Testis (tissue), 3 donors: Measurements from ENCODE around the gene NPAS1. TPM values are rescaled to one million over a fixed set of nuclear protein-coding genes. Genes with fewer than 3 reads are reported as not detected.
"Not testable (repeated sequence)": the region's sequence is repeated elsewhere in the genome, so short reads cannot be mapped to it uniquely, and the experiment has no call there.

Experiments used
- DNase-seq: peaks from one replicate; pipeline ENCODE4 v3.0.0-alpha.2; 2019
- H3K27ac ChIP-seq, 2 donors: fragments of 200-600 bp; sonication (generic); one replicate each; pipeline ENCODE4 v1.5.1; 2019
- H3K27me3 ChIP-seq: fragments of 200-600 bp; sonication (generic); one replicate; pipeline ENCODE4 v1.5.1; 2019
- H3K36me3 ChIP-seq: fragments of 200-600 bp; sonication (generic); one replicate; pipeline ENCODE4 v1.5.1; 2017; ENCODE audit warnings: low read depth; ENCODE audit errors: missing control alignments
- H3K4me1 ChIP-seq: fragments of 200-600 bp; sonication (generic); one replicate; pipeline ENCODE4 v1.5.1; 2019
- H3K4me3 ChIP-seq, 2 donors: fragments of 200-600 bp; sonication (generic); one replicate each; pipeline ENCODE4 v1.5.1; 2017 to 2019
- H3K9me3 ChIP-seq: fragments of 200-600 bp; sonication (generic); one replicate; pipeline ENCODE4 v1.5.1; 2017
- CTCF ChIP-seq, 3 experiments: fragments of 450-650 bp in 2 of 3; fragments of 200-600 bp in 1 of 3; sonication (generic) in 1 of 3; IDR thresholded peaks; one replicate each; pipeline ENCODE4 v1.5.1; 2016 to 2019; ENCODE audit warnings: antibody characterized with exemption in 3 of 3, mild to moderate bottlenecking in 2 of 3, moderate library complexity in 1 of 3
- POLR2A ChIP-seq: fragments of 450-650 bp; IDR thresholded peaks from one replicate; pipeline ENCODE4 v1.6.1; 2017; ENCODE audit warnings: antibody characterized with exemption, mild to moderate bottlenecking, moderate library complexity
- WGBS, 2 donors: methylation state at CpG; one replicate each; pipeline ENCODE4 v1.1.5; 2018; 5-methylcytosine and 5-hydroxymethylcytosine counted together
- intact Hi-C: fragments of 100-400 bp; cut with DNase I; formaldehyde crosslinking; loops from one replicate; pipeline ENCODE4 v1.15.1; 2023; ENCODE audit warnings: low total_unique reads
- polyA plus RNA-seq: library from polyadenylated mRNA; stranded (reverse); fragments of 350-450 nt; fragmentation: Illumina TruSeq; extraction: RNeasy Lipid Tissue Mini Kit (QIAGEN cat#74804); gene quantifications from one replicate; pipeline ENCODE4 v1.2.3, GENCODE V29; 2014; ENCODE audit warnings: low read depth, low replicate concordance; ENCODE audit not compliant: insufficient read depth
- total RNA-seq, 2 donors: library from RNA; depleted of rRNA; stranded (reverse); fragments of >200 nt; gene quantifications; one replicate each; pipeline ENCODE4 v1.2.3, GENCODE V29; 2016

Gene NPAS1
- total and polyA plus RNA-seq, 3 donors from 2014 or later, result 1.1 to 2.5 (median 1.1) TPM

- no peak overlapping the region for H3K4me3 ChIP-seq
- TF ChIP-seq CTCF (IDR thresholded peaks at IDR 0.05), result no peak
- no peak for TF ChIP-seq POLR2A
- DNase-seq, result no peak
- no peaks in the 10 kb centered on the region for H3K9me3 ChIP-seq
- no peaks in the 10 kb centered on the region for H3K36me3 ChIP-seq
- no peaks in the 10 kb centered on the region for H3K27me3 ChIP-seq
- H3K27ac ChIP-seq, result no peak overlapping the region
- intact Hi-C loops, result loop anchor here (10.0 kb wide), 1 partner anchor 49 kb away; no protein-coding TSS in a partner anchor
- 76 to 86% methylated on average over 13 of the region's 13 CpGs for WGBS, 2 donors
- peaks cover 4% of the 10 kb centered on the region for H3K4me1 ChIP-seq
Measured at GRCh38 chr19:47075941-47076340, 56.3 kb downstream of the NPAS1 start.

GRCh38 chr19:47078351-47078750, 58.7 kb downstream of the NPAS1 start:
- not testable (repeated sequence) for H3K27me3 ChIP-seq, H3K27ac ChIP-seq, H3K4me1 ChIP-seq, H3K9me3 ChIP-seq, H3K4me3 ChIP-seq, DNase-seq, H3K36me3 ChIP-seq
- WGBS, 2 donors, result 94 to 95% methylated on average over 13 of the region's 13 CpGs
- intact Hi-C loops, result loop anchor here (10.0 kb wide), 1 partner anchor 46 kb away; no protein-coding TSS in a partner anchor

- TF ChIP-seq POLR2A, result no peak
- no peak for TF ChIP-seq CTCF (IDR thresholded peaks at IDR 0.05)
- no peak for DNase-seq
- WGBS, 2 donors, result 79 to 81% methylated on average over 6 of the region's 6 CpGs
- intact Hi-C loops, result no loop called here
- peaks cover 4% of the 10 kb centered on the region for H3K4me1 ChIP-seq
- no peak overlapping the region for H3K27ac ChIP-seq
- H3K4me3 ChIP-seq, result no peak overlapping the region
- no peaks in the 10 kb centered on the region for H3K36me3 ChIP-seq
- no peaks in the 10 kb centered on the region for H3K9me3 ChIP-seq
- no peaks in the 10 kb centered on the region for H3K27me3 ChIP-seq
Measured at GRCh38 chr19:47081095-47081494, 61.5 kb downstream of the NPAS1 start.

DNA sequence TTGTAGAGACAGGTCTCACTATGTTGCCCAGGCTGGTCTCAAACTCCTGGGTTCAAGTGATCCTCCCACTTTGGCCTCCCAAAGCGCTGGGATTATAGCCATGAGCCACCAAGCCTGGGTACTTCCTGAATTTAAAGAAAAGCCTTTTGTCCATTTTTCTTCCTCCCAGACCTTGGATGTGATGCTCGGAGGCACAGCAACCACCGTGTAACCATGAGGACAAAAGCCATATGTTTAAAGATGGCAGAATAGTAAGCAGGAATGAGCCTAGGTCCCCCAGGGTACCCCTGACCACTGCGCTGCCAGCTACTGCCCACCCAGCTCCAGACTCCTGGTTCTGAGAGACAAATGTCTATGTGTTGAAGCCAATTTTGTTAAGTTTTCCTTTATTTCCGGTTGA, 62.9 kb downstream of the NPAS1 start:
- no peaks in the 10 kb centered on the region for H3K9me3 ChIP-seq
- H3K27ac ChIP-seq, result no peak overlapping the region
- DNase-seq, result no peak
- 93 to 99% methylated on average over 5 of the region's 5 CpGs for WGBS, 2 donors
- TF ChIP-seq CTCF (IDR thresholded peaks at IDR 0.05) (no peak), POLR2A (no peak)
- no peak overlapping the region for H3K4me3 ChIP-seq
- H3K4me1 ChIP-seq, result peaks cover 4% of the 10 kb centered on the region
- no peaks in the 10 kb centered on the region for H3K27me3 ChIP-seq
- intact Hi-C loops, result no loop called here
- H3K36me3 ChIP-seq, result no peaks in the 10 kb centered on the region

DNA sequence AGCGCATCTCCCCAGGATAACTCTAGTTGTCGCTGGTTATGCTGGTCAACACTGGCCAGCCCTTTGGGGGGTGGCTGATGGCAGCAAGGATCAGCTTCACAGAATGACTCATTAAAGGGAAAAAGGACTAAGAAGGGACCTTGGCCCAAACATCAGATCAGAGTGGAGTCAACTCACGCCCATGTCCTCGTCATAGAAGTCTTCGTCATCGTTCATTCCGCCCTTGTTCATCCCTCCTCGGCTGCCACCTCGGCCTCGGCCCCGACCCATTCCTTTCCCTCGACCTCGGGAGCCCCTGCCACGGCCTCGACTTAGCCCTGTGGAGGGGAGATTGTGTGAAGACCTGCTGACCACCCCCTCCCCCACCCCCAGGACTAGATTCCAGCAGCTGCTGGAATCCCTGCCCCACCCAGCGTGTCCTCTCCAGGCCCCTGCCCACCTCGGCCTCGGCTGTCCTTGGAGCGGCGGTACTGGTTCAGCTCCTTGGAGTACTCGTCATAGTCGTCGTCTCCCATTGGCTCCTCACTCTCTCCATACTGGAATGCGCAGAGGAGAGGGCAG, 65.3 kb downstream of the NPAS1 start:
- no peaks in the 10 kb centered on the region for H3K36me3 ChIP-seq
- WGBS, 2 donors, result 89 to 93% methylated on average over 24 of the region's 24 CpGs
- no peaks in the 10 kb centered on the region for H3K4me1 ChIP-seq
- H3K9me3 ChIP-seq, result no peaks in the 10 kb centered on the region
- no peak for TF ChIP-seq CTCF (IDR thresholded peaks at IDR 0.05)
- no peak for TF ChIP-seq POLR2A
- DNase-seq, result no peak
- no peak overlapping the region for H3K27ac ChIP-seq
- intact Hi-C loops, result no loop called here
- no peak overlapping the region for H3K4me3 ChIP-seq
- no peaks in the 10 kb centered on the region for H3K27me3 ChIP-seq
